Esophagus muscularis mucosa (tissue), 3 donors: ENCODE results near the gene CCDC12.

Experiments
- CTCF ChIP-seq, 3 experiments: fragments of 200-600 bp in 2 of 3; fragments of 450-650 bp in 1 of 3; sonication (generic) in 2 of 3; IDR thresholded peaks; one replicate each; pipeline ENCODE4 v1.5.1; 2017 to 2019; ENCODE audit warnings: antibody characterized with exemption in 3 of 3, mild to moderate bottlenecking in 2 of 3, moderate library complexity in 1 of 3
- POLR2A ChIP-seq: fragments of 450-650 bp; IDR thresholded peaks from one replicate; pipeline ENCODE4 v1.6.1; 2017; ENCODE audit warnings: antibody characterized with exemption, moderate library complexity, mild to moderate bottlenecking, low read depth
- POLR2AphosphoS5 ChIP-seq, 2 donors: sonication (generic); formaldehyde crosslinking; IDR thresholded peaks; one replicate each; pipeline ENCODE4 v1.6.1; 2017; ENCODE audit warnings: antibody characterized with exemption in 2 of 2

- TF ChIP-seq CTCF (IDR thresholded peaks at IDR 0.05) = no peak
- TF ChIP-seq POLR2AphosphoS5 (IDR thresholded peaks at IDR 0.05) = no peak
- no peak for TF ChIP-seq POLR2A
Observed at GRCh38 chr3:46884929-46885328, 91.6 kb downstream of the CCDC12 start.
